Measurements from ENCODE around the gene PDE3B. TPM values are rescaled to one million over a fixed set of nuclear protein-coding genes. Genes with fewer than 3 reads are reported as not detected.
"Not testable (repeated sequence)": the region's sequence is repeated elsewhere in the genome, so short reads cannot be mapped to it uniquely, and the experiment has no call there.

PDE3B gene
- 4.0 TPM for total RNA-seq (ENCODE audit: unreplicated experiment)
- long read RNA-seq = 0 reads

- peak; percentile 67 for DNase-seq (ENCODE audit: low spot score)
- no peak for TF ChIP-seq CTCF (IDR thresholded peaks at IDR 0.05; ENCODE audit: unreplicated experiment)
- no peak within 1 kb of the TSS for H3K27ac Mint-ChIP-seq (ENCODE audit: unreplicated experiment)
These were observed at the start of gene PDE3B for GRCh38 chr11:14643697-14644225. PDE3B (plus strand) TSS chr11:14643804; CDS start chr11:14644076, 272 bp downstream.

GRCh38 chr11:14595261-14595660, 48.3 kb upstream of the PDE3B start:
- not testable (repeated sequence) for H3K4me3 Mint-ChIP-seq (ENCODE audit: unreplicated experiment); H3K9me3 Mint-ChIP-seq (ENCODE audit: unreplicated experiment); H3K36me3 Mint-ChIP-seq (ENCODE audit: low read depth, unreplicated experiment); H3K27ac Mint-ChIP-seq (ENCODE audit: unreplicated experiment); H3K27me3 Mint-ChIP-seq (ENCODE audit: unreplicated experiment); H3K4me1 Mint-ChIP-seq (ENCODE audit: unreplicated experiment); DNase-seq (ENCODE audit: low spot score)

More at GRCh38 chr11:14643697-14644225, at the start of gene PDE3B:
- H3K4me3 Mint-ChIP-seq (ENCODE audit: unreplicated experiment) = peak within 1 kb of the TSS; percentile 90
- peaks cover 6% of the 10 kb centered on the region for H3K27me3 Mint-ChIP-seq (ENCODE audit: unreplicated experiment)
- no peaks in the 10 kb centered on the region for H3K36me3 Mint-ChIP-seq (ENCODE audit: low read depth, unreplicated experiment)
- no peaks in the 10 kb centered on the region for H3K9me3 Mint-ChIP-seq (ENCODE audit: unreplicated experiment)
- no peaks in the 10 kb centered on the region for H3K4me1 Mint-ChIP-seq (ENCODE audit: unreplicated experiment)

- DNase-seq (ENCODE audit: low spot score) = no peak
- peaks cover 1% of the 10 kb centered on the region for H3K27me3 Mint-ChIP-seq (ENCODE audit: unreplicated experiment)
- no peak overlapping the region for H3K27ac Mint-ChIP-seq (ENCODE audit: unreplicated experiment)
- no peak overlapping the region for H3K4me3 Mint-ChIP-seq (ENCODE audit: unreplicated experiment)
- TF ChIP-seq CTCF (IDR thresholded peaks at IDR 0.05; ENCODE audit: unreplicated experiment) = no peak
- H3K9me3 Mint-ChIP-seq (ENCODE audit: unreplicated experiment) = no peaks in the 10 kb centered on the region
- no peaks in the 10 kb centered on the region for H3K36me3 Mint-ChIP-seq (ENCODE audit: low read depth, unreplicated experiment)
- peaks cover 12% of the 10 kb centered on the region for H3K4me1 Mint-ChIP-seq (ENCODE audit: unreplicated experiment)
These were observed 35.9 kb upstream of the PDE3B start for GRCh38 chr11:14607713-14608112.

- H3K27me3 Mint-ChIP-seq (ENCODE audit: unreplicated experiment) = peaks cover 3% of the 10 kb centered on the region
- no peak for TF ChIP-seq CTCF (IDR thresholded peaks at IDR 0.05; ENCODE audit: unreplicated experiment)
- H3K4me1 Mint-ChIP-seq (ENCODE audit: unreplicated experiment) = peaks cover 12% of the 10 kb centered on the region
- no peak for DNase-seq (ENCODE audit: low spot score)
- no peak overlapping the region for H3K4me3 Mint-ChIP-seq (ENCODE audit: unreplicated experiment)
- no peak overlapping the region for H3K27ac Mint-ChIP-seq (ENCODE audit: unreplicated experiment)
- no peaks in the 10 kb centered on the region for H3K36me3 Mint-ChIP-seq (ENCODE audit: low read depth, unreplicated experiment)
- no peaks in the 10 kb centered on the region for H3K9me3 Mint-ChIP-seq (ENCODE audit: unreplicated experiment)
These were observed 33.7 kb upstream of the PDE3B start for GRCh38 chr11:14609902-14610301.

- Mint-ChIP-seq H3K36me3 (ENCODE audit: low read depth, unreplicated experiment) (no peaks in the 10 kb centered on the region), H3K27ac (ENCODE audit: unreplicated experiment) (no peak overlapping the region), H3K27me3 (ENCODE audit: unreplicated experiment) (peaks cover 3% of the 10 kb centered on the region), H3K4me3 (ENCODE audit: unreplicated experiment) (no peak overlapping the region), H3K9me3 (ENCODE audit: unreplicated experiment) (no peaks in the 10 kb centered on the region), H3K4me1 (ENCODE audit: unreplicated experiment) (peaks cover 12% of the 10 kb centered on the region)
- no peak for DNase-seq (ENCODE audit: low spot score)
- no peak for TF ChIP-seq CTCF (IDR thresholded peaks at IDR 0.05; ENCODE audit: unreplicated experiment)
These were observed 31.7 kb upstream of the PDE3B start for GRCh38 chr11:14611939-14612338.
